ENCODE measurements around the gene ARL2.

DNA sequence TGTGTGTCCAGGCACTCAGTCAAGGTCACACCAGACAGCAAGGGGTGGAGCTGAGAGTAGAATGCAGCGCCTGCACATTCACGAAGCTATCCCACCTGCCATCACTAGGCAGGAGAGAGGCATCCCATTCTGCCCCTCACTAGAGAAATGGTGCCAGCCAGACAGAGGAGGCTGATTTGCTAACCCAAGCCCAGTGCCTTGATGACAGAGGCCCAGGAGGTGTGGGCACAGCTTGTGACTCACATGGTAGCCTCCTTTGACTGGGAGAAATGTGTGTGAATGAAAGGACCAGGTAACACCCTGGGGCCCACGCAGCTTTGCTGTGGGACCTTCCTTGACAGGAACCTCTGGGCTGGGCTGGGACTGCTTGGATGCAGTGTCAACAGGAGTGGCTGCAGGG lies 49.6 kb downstream of the ARL2 start:
- TF ChIP-seq, protein P1, sequence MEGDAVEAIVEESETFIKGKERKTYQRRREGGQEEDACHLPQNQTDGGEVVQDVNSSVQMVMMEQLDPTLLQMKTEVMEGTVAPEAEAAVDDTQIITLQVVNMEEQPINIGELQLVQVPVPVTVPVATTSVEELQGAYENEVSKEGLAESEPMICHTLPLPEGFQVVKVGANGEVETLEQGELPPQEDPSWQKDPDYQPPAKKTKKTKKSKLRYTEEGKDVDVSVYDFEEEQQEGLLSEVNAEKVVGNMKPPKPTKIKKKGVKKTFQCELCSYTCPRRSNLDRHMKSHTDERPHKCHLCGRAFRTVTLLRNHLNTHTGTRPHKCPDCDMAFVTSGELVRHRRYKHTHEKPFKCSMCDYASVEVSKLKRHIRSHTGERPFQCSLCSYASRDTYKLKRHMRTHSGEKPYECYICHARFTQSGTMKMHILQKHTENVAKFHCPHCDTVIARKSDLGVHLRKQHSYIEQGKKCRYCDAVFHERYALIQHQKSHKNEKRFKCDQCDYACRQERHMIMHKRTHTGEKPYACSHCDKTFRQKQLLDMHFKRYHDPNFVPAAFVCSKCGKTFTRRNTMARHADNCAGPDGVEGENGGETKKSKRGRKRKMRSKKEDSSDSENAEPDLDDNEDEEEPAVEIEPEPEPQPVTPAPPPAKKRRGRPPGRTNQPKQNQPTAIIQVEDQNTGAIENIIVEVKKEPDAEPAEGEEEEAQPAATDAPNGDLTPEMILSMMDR (IDR thresholded peaks at IDR 0.05), result no peak
- TF ChIP-seq POLR2A (IDR thresholded peaks at IDR 0.05), result no peak
